ENCODE measurements around the gene SRSF3.
"Not testable (repeated sequence)": the region's sequence is repeated elsewhere in the genome, so short reads cannot be mapped to it uniquely, and the experiment has no call there.

The SRSF3 gene

DNA sequence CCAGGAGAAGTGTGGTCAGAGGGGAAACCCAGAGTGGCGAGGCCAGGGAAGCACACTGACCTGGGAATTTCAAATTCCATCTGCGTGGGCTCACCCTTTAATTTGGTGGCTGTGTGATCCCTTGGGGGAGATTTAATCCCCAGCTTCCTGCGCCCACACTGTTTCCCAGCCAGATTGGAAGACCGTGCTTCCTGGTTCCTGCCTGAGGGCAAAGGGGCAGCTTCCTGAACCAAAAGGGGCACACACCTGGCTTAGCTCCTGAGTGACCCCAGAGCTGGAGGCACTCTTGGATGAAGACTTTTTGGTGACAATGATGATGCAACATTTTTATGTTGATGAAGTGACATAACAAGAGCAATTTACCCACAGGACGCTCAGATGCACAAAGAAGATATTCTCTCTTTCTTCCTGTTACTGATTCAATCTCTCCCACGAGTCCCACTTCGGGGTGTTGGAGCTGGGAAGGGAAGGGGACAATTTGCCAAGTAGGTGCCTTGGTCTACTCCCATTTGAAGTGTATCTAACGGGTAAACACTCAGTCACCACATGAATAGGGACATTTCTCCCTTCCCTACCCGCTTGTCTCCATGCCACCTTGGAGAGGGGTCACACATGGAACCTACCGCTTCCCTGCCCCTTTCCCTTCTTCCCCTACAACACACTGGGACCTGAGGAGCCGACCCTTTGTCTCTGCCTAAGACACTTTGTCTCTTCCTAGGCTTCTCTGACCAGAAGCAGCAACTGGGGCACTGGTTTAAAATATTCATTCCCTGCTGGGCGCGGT lies 55.7 kb downstream of the SRSF3 start:
- DNase-seq (ENCODE audit: low spot score): no peak

GRCh38 chr6:36650848-36651478 lies 56.8 kb downstream of the SRSF3 start:
- DNase-seq (ENCODE audit: low spot score): peak; percentile 73

- no peak for DNase-seq (ENCODE audit: low spot score)
Observed at GRCh38 chr6:36651659-36652379, 57.7 kb downstream of the SRSF3 start.

- not testable (repeated sequence) for DNase-seq (ENCODE audit: low spot score)
Observed at GRCh38 chr6:36654469-36654868, 60.3 kb downstream of the SRSF3 start.
